Smooth muscle cell (in vitro differentiated cells): ENCODE measurements around the gene KCTD1. TPM values are rescaled to one million over a fixed set of nuclear protein-coding genes. Genes with fewer than 3 reads are reported as not detected.

Experiments
- DNase-seq: peaks from one replicate; lab custom pipeline; 2025; ENCODE audit not compliant: unreplicated experiment; lab: John Stamatoyannopoulos, UW
- H2AFZ ChIP-seq: fragments of 200-600 bp; sonication (generic); 2 replicates; pipeline ENCODE4 v1.6.0; 2016; ENCODE audit warnings: antibody characterized with exemption, low read depth, mild to moderate bottlenecking
- H3F3A ChIP-seq: fragments of 200-600 bp; sonication (generic); 2 replicates; pipeline ENCODE4 v1.6.0; 2017; ENCODE audit warnings: antibody characterized with exemption, low read depth
- H3K27ac ChIP-seq: fragments of 200-600 bp; sonication (generic); 2 replicates; pipeline ENCODE4 v1.5.1; 2016; ENCODE audit warnings: low read depth, mild to moderate bottlenecking
- H3K27me3 ChIP-seq: fragments of 200-600 bp; sonication (generic); 2 replicates; pipeline ENCODE4 v1.6.1; 2016; ENCODE audit warnings: low read depth, mild to moderate bottlenecking
- H3K36me3 ChIP-seq: fragments of 200-600 bp; sonication (generic); 2 replicates; pipeline ENCODE4 v1.5.1; 2016; ENCODE audit warnings: low read depth
- H3K4me1 ChIP-seq: fragments of 200-600 bp; sonication (generic); 2 replicates; pipeline ENCODE4 v1.5.1; 2016; ENCODE audit warnings: low read depth
- H3K4me2 ChIP-seq: fragments of 200-600 bp; sonication (generic); 2 replicates; pipeline ENCODE4 v1.6.0; 2016; ENCODE audit warnings: mild to moderate bottlenecking
- H3K4me3 ChIP-seq: fragments of 200-600 bp; sonication (generic); 2 replicates; pipeline ENCODE4 v1.5.1; 2016; ENCODE audit warnings: mild to moderate bottlenecking
- H3K79me2 ChIP-seq: fragments of 200-600 bp; sonication (generic); 2 replicates; pipeline ENCODE4 v1.6.0; 2016; ENCODE audit warnings: low read depth, mild to moderate bottlenecking
- H3K9ac ChIP-seq: fragments of 200-600 bp; sonication (generic); 2 replicates; pipeline ENCODE4 v1.6.0; 2016; ENCODE audit warnings: low read depth
- H3K9me3 ChIP-seq: fragments of 200-600 bp; sonication (generic); replicated peaks from 2 replicates; pipeline ENCODE4 v1.5.1; 2016; ENCODE audit warnings: low read depth
- H4K20me1 ChIP-seq: fragments of 200-600 bp; sonication (generic); 2 replicates; pipeline ENCODE4 v1.6.0; 2016; ENCODE audit warnings: low read depth
- WGBS: methylation state at CpG from one replicate; pipeline ENCODE4 v1.1.7; 2016; ENCODE audit warnings: low lambda C conversion rate; 5-methylcytosine and 5-hydroxymethylcytosine counted together
- polyA plus RNA-seq: library from polyadenylated mRNA; unstranded; fragments of >200 nt; fragmentation: Nextera tagmentation; extraction: Ambion mirVana; gene quantifications from 2 replicates; pipeline ENCODE4 v1.2.1, GENCODE V29; 2016
- total RNA-seq: library from RNA; depleted of rRNA; stranded (reverse); fragments of >200 nt; gene quantifications from 2 replicates; pipeline ENCODE4 v1.2.3, GENCODE V29; 2014
- TF ChIP-seq, protein P1 (sequence below): fragments of 200-600 bp; sonication (generic); IDR thresholded peaks from 2 replicates; pipeline ENCODE4 v1.5.1; 2017; ENCODE audit warnings: borderline replicate concordance, mild to moderate bottlenecking, antibody characterized with exemption; ENCODE audit not compliant: insufficient read depth, poor library complexity, severe bottlenecking

Gene KCTD1
- total and polyA plus RNA-seq, 2 experiments from 2014 or later = 2.3 to 11.4 TPM

DNA sequence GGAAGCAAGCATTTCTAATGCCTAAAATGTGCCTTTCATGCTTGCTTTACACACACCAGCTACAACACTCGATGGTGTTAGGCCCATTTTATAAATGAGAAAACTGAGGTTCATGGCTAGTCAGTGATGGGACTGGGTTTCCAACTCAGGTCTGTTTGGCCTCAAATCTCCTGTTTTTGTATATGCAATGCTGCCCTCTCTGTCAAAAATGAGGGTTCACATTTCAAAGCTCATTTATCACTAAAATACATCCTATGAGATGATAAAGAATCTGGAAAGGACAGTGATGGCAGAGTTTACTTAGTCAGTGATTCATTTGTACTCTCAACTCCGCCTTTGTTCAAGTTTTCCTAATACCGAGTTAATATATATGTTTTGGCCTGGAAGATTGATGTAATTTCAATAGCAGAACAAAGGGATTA lies 92.3 kb downstream of the KCTD1 start:
- H4K20me1 ChIP-seq = no peaks in the 10 kb centered on the region
- no peak overlapping the region for H2AFZ ChIP-seq
- H3K27ac ChIP-seq = no peak overlapping the region
- TF ChIP-seq, protein P1, sequence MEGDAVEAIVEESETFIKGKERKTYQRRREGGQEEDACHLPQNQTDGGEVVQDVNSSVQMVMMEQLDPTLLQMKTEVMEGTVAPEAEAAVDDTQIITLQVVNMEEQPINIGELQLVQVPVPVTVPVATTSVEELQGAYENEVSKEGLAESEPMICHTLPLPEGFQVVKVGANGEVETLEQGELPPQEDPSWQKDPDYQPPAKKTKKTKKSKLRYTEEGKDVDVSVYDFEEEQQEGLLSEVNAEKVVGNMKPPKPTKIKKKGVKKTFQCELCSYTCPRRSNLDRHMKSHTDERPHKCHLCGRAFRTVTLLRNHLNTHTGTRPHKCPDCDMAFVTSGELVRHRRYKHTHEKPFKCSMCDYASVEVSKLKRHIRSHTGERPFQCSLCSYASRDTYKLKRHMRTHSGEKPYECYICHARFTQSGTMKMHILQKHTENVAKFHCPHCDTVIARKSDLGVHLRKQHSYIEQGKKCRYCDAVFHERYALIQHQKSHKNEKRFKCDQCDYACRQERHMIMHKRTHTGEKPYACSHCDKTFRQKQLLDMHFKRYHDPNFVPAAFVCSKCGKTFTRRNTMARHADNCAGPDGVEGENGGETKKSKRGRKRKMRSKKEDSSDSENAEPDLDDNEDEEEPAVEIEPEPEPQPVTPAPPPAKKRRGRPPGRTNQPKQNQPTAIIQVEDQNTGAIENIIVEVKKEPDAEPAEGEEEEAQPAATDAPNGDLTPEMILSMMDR = no peak
- H3K4me1 ChIP-seq = no peaks in the 10 kb centered on the region
- H3K4me2 ChIP-seq = no peak overlapping the region
- DNase-seq = no peak
- 94% methylated on average over 3 of the region's 3 CpGs for WGBS
- no peak overlapping the region for H3K9ac ChIP-seq
- no peaks in the 10 kb centered on the region for H3K79me2 ChIP-seq
- H3K9me3 ChIP-seq = no peaks in the 10 kb centered on the region
- no peaks in the 10 kb centered on the region for H3F3A ChIP-seq
- H3K4me3 ChIP-seq = no peak overlapping the region
- no peaks in the 10 kb centered on the region for H3K36me3 ChIP-seq
- no peaks in the 10 kb centered on the region for H3K27me3 ChIP-seq

GRCh38 chr18:26455639-26456038 lies 92.7 kb downstream of the KCTD1 start:
- Histone ChIP-seq H3K9ac (no peak overlapping the region), H3K4me2 (no peak overlapping the region), H3F3A (no peaks in the 10 kb centered on the region), H3K36me3 (no peaks in the 10 kb centered on the region), H3K27ac (no peak overlapping the region), H3K4me3 (no peak overlapping the region), H3K4me1 (no peaks in the 10 kb centered on the region), H4K20me1 (no peaks in the 10 kb centered on the region), H3K9me3 (no peaks in the 10 kb centered on the region), H2AFZ (no peak overlapping the region), H3K79me2 (no peaks in the 10 kb centered on the region), H3K27me3 (no peaks in the 10 kb centered on the region)
- WGBS = 99% methylated on average over 15 of the region's 15 CpGs
- TF ChIP-seq, protein P1 = no peak
- DNase-seq = no peak

GRCh38 chr18:26454616-26455015 lies 93.7 kb downstream of the KCTD1 start:
- Histone ChIP-seq H3K4me3 (no peak overlapping the region), H3K4me2 (no peak overlapping the region), H2AFZ (no peak overlapping the region), H3K9ac (no peak overlapping the region), H3K79me2 (no peaks in the 10 kb centered on the region), H3K27me3 (no peaks in the 10 kb centered on the region), H3F3A (no peaks in the 10 kb centered on the region), H3K9me3 (no peaks in the 10 kb centered on the region), H3K4me1 (no peaks in the 10 kb centered on the region), H3K27ac (no peak overlapping the region), H4K20me1 (no peaks in the 10 kb centered on the region), H3K36me3 (no peaks in the 10 kb centered on the region)
- WGBS = 95% methylated on average over 6 of the region's 6 CpGs
- no peak for DNase-seq
- TF ChIP-seq, protein P1 = no peak

- Histone ChIP-seq H3K4me1 (no peaks in the 10 kb centered on the region), H3K4me3 (no peak overlapping the region), H4K20me1 (no peaks in the 10 kb centered on the region), H3K79me2 (no peaks in the 10 kb centered on the region), H3K9ac (no peak overlapping the region), H3K36me3 (no peaks in the 10 kb centered on the region), H3K9me3 (no peaks in the 10 kb centered on the region), H3F3A (no peaks in the 10 kb centered on the region), H3K27ac (no peak overlapping the region), H3K27me3 (no peaks in the 10 kb centered on the region), H3K4me2 (no peak overlapping the region), H2AFZ (no peak overlapping the region)
- no peak for DNase-seq
- 96% methylated on average over 3 of the region's 3 CpGs for WGBS
- TF ChIP-seq, protein P1 = no peak
These were observed 94.2 kb downstream of the KCTD1 start for GRCh38 chr18:26454192-26454591.
